ENCODE data around the gene SMIM14.
"Not testable (repeated sequence)": the region's sequence is repeated elsewhere in the genome, so short reads cannot be mapped to it uniquely, and the experiment has no call there.

The SMIM14 gene

DNA sequence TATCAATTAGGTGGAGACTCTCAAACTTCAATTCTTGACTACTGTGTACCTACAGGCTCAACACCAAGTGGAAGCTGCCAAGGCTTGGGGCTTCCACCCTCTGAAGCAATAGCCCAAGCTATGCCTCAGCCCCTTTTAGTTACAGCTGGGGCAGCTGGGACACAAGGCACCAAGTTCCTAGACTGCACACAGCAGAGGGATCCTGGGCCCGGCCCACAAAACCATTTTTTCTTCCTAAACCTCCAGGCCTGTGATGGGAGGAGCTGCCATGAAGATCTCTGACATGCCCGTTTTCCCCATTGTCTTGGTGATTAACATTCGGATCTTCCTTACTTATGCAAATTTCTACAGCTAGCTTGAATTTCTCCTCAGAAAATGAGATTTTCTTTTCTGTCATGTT lies 108.0 kb downstream of the SMIM14 start:
- no peak for DNase-seq (ENCODE audit: low spot score)

- DNase-seq (ENCODE audit: low spot score), result no peak
Measured at GRCh38 chr4:39529534-39529933, 109.1 kb downstream of the SMIM14 start.

DNA sequence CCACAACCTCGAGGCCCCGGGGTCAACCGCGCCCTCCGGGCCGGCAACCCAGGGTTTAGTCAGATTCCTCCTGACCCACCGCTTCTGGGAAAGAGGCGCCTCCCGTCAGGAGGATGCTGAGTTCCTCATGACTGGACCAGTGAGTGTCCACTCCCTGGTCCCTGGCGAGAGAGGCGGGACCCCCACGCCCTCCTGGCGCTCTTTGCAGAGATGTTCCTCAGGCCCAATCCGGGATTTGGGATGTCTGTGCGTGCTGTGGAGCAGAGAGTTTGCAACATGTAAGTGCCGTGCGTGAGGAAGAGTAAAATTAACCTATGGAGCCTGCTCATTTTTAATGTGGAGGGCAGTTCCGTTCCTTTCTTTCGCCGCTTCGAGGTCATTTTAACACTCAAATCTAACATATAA lies 110.6 kb downstream of the SMIM14 start:
- DNase-seq (ENCODE audit: low spot score), result no peak

- peak; percentile 99 for DNase-seq (ENCODE audit: low spot score)
Measured at GRCh38 chr4:39527296-39528060, 111.2 kb downstream of the SMIM14 start, which contains the start of gene UGDH. UGDH (minus strand) TSS chr4:39527439; CDS start chr4:39521512, 5,927 bp downstream.

GRCh38 chr4:39526765-39527295 lies 111.8 kb downstream of the SMIM14 start:
- no peak for DNase-seq (ENCODE audit: low spot score)

GRCh38 chr4:39525822-39526690 lies 112.6 kb downstream of the SMIM14 start:
- DNase-seq (ENCODE audit: low spot score), result no peak

GRCh38 chr4:39524161-39524957 lies 114.3 kb downstream of the SMIM14 start:
- DNase-seq (ENCODE audit: low spot score), result peak; percentile 33

DNA sequence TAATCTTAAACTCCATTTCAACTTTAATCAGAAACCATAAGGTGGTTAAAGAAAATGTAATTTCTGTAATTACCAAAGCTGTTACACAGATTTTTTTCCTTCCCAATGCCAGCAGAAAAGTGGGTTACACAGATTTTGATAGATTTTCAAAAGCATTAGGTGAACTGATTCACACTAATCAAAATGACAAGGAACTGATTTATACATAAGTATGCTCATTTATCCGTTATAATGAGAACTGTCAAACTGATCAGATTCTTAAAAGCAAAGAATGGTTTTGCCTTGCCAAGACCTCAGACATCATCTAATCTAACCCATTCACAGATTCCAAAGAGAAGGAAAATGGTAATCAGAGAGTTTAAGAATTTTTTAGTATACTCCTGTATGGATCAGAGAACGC lies 116.6 kb downstream of the SMIM14 start:
- no peak for DNase-seq (ENCODE audit: low spot score)

DNA sequence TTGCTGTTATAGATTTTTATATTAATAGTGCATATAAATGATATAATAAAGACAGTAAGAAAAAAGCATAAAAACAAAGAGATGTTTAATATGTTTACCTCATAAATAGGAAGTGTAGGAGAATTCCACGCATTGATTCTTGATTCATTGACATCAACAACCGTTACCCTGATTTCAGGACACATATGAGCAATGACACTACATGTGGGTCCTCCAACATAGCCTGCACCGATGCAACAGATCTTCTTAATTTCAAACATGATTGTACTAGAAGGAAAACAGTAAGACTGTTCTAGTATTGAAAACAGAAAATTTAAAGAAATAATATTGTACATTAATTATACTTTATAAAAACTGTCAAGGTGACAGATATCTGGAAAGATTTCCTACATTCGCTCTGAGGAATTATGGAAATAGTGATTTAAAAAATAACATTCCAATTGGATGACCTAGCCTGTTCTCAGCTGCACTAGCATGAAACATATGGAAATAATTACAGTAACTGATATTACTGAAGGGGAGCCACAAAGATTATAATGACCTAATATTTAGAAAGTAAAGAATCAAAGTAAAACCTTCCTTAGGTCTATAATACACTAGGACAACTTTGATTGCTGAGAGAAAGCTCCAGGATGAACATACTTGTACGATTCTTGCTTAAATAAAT lies 117.3 kb downstream of the SMIM14 start:
- no peak for DNase-seq (ENCODE audit: low spot score)

- DNase-seq (ENCODE audit: low spot score), result no peak
Measured at GRCh38 chr4:39518484-39518883, 120.2 kb downstream of the SMIM14 start.

DNA sequence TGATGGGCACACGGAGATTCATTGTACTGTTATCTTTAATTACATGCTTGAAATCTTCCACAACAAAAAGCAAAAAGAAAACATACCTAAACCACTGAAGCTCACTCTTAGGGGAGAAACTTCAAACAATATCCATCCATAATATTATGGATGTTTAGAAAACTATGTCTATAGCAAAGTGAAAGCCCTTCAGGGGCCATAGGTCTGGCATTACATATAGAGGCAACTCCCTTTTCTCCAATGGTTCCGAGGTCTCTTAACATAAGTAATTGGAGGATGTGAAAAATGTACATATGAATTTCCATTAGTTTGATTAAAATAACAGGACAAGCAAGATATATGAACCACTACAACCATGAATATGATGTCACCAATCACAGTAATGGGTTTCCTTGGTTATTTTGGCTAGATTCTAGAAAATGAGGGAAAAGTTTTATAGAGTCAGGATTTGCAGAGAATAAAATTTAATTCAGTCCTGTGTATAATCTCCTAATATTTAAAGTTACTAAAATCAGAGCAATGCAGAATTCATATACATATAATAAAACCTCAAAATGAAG lies 122.2 kb downstream of the SMIM14 start:
- no peak for DNase-seq (ENCODE audit: low spot score)

DNA sequence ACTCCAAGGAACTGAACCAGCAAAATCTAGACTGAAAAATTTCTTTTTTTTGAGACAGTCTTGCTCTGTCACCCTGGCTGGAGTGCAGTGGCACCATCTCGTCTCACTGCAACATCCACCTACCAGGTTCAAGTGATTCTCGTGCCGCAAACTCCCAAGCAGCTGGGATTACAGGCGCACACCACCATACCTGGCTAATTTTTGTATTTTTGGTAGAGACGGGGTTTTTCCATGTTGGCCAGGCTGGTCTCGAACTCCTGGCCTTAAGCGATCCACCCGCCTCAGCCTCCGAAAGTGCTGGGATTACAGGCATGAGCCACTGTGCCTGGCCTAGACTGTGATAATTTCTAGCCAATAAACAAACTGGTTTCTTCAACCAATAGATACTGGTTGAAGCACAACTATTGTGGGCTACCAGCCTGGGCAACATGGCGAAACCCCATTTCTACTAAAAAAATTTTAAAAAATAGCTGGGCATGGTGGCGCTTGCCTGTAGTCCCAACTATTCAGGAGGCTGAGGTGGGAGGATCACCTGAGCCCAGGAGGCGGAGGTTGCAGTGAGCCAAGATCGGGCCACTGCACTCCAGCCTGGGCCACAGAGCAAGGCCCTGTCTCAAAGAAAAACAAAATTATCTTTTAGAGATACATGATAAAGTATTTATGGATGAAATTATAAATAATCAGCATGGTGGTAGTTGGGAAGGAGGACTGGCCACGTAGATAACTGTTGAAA lies 122.8 kb downstream of the SMIM14 start:
- not testable (repeated sequence) for DNase-seq (ENCODE audit: low spot score)

- peak; percentile 73 for DNase-seq (ENCODE audit: low spot score)
Measured at GRCh38 chr4:39514888-39515401, 123.7 kb downstream of the SMIM14 start.

- DNase-seq (ENCODE audit: low spot score), result not testable (repeated sequence)
Measured at GRCh38 chr4:39514266-39514665, 124.4 kb downstream of the SMIM14 start.

DNA sequence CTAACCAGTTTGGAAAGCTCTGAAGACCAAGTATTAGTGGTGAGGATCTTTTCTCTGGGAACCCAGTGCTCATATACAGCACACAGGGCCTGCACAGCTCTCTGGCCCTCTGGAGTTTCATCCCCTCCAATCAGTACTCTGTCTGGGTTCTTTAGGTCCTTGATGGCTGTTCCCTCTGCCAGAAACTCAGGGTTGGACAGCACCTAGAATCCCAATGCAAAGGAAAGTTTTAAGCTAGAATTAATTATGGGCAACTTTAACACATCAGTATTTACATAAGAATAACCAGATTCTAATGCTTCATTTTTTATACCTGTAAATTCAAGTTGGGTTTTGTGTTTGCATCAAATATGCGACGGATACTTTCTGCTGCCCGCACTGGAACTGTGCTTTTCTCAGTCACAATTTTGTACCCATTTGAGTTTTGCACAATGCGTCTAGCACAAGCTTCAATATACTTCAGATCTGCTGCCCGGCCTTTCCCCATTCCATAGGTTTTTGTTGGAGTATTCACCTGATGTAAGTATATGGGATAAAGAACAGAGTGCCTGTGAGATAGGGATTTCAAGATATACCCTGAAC lies 128.2 kb downstream of the SMIM14 start:
- no peak for DNase-seq (ENCODE audit: low spot score)

GRCh38 chr4:39505581-39505980 lies 133.1 kb downstream of the SMIM14 start:
- peak; percentile 58 for DNase-seq (ENCODE audit: low spot score)

GRCh38 chr4:39504538-39504937 lies 134.1 kb downstream of the SMIM14 start:
- no peak for DNase-seq (ENCODE audit: low spot score)

DNA sequence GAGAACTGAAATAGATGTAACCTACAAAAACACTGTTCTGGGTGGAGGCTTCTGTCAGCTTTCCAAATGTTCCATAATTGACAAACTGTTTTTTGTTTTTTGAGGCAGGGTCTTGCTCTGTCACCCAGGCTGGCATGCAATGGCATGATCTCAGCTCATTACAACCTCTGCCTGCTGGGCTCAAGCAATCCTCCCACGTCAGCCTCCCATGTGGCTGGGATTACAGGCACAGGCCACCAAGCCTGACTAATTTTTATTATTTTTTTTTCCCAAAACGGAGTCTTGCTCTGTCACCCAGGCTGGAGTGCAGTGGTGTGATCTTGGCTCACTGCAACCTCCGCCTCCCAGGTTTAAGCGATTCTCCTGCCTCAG lies 136.0 kb downstream of the SMIM14 start:
- DNase-seq (ENCODE audit: low spot score), result not testable (repeated sequence)

GRCh38 chr4:39502019-39502663 lies 136.5 kb downstream of the SMIM14 start:
- peak; percentile 72 for DNase-seq (ENCODE audit: low spot score)

DNA sequence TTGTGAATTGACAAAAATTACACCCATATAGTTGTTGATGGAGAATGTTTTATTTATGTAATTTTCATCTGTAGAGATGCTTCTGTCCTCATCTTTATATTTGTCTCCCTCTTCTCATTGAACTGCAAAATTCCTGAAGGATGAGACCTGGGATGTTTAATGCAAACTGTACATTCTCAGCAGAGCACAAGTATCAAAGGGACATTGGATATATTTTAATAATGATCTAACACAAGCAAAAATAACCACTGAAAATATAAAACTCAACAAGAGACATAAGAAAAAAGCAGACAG lies 140.0 kb downstream of the SMIM14 start:
- no peak for DNase-seq (ENCODE audit: low spot score)

All from kidney tubule cell (primary cell).